Neural progenitor cell (in vitro differentiated cells): ENCODE measurements around the gene TMEM121. TPM values are rescaled to one million over a fixed set of nuclear protein-coding genes. Genes with fewer than 3 reads are reported as not detected.

Source experiments
- DNase-seq: peaks from one replicate; pipeline ENCODE4 v3.0.0-alpha.2; 2016; ENCODE audit warnings: low spot score
- H2AFZ ChIP-seq: fragments of 200-600 bp; sonication (generic); replicated peaks from 2 replicates; pipeline ENCODE4 v1.6.1; 2016; ENCODE audit warnings: antibody characterized with exemption
- H3F3A ChIP-seq: fragments of 200-600 bp; sonication (generic); 2 replicates; pipeline ENCODE4 v1.6.1; 2016; ENCODE audit warnings: antibody characterized with exemption, low read depth
- H3K27ac ChIP-seq: fragments of 200-600 bp; sonication (generic); 2 replicates; pipeline ENCODE4 v1.5.1; 2016; ENCODE audit warnings: mild to moderate bottlenecking
- H3K27me3 ChIP-seq: fragments of 200-600 bp; sonication (generic); 2 replicates; pipeline ENCODE4 v1.6.1; 2016; ENCODE audit warnings: mild to moderate bottlenecking, moderate library complexity
- H3K36me3 ChIP-seq: fragments of 200-600 bp; sonication (generic); 2 replicates; pipeline ENCODE4 v1.5.1; 2016
- H3K4me1 ChIP-seq: fragments of 200-600 bp; sonication (generic); 2 replicates; pipeline ENCODE4 v1.6.1; 2016; ENCODE audit warnings: mixed run types
- H3K4me2 ChIP-seq: fragments of 200-600 bp; sonication (generic); 2 replicates; pipeline ENCODE4 v1.6.1; 2016
- H3K4me3 ChIP-seq: fragments of 200-600 bp; sonication (generic); 2 replicates; pipeline ENCODE4 v1.5.1; 2016
- H3K79me2 ChIP-seq: fragments of 200-600 bp; sonication (generic); 2 replicates; pipeline ENCODE4 v1.6.1; 2016; ENCODE audit warnings: low read depth
- H3K9ac ChIP-seq: fragments of 200-600 bp; sonication (generic); 2 replicates; pipeline ENCODE4 v1.6.1; 2016
- H3K9me3 ChIP-seq: fragments of 200-600 bp; sonication (generic); 2 replicates; pipeline ENCODE4 v1.5.1; 2016; ENCODE audit warnings: low read depth
- H4K20me1 ChIP-seq: fragments of 200-600 bp; sonication (generic); 2 replicates; pipeline ENCODE4 v1.6.1; 2016; ENCODE audit warnings: low read depth
- H3K27ac Mint-ChIP-seq: 3 replicates; pipeline ENCODE4 v1.8.0; 2021; ENCODE audit warnings: mixed read lengths
- H3K27me3 Mint-ChIP-seq: 2 replicates; pipeline ENCODE4 v1.8.0; 2022; ENCODE audit warnings: low read depth, mild to moderate bottlenecking, inconsistent platforms, moderate library complexity, mixed read lengths; ENCODE audit not compliant: insufficient read depth
- H3K36me3 Mint-ChIP-seq: 3 replicates; pipeline ENCODE4 v1.8.0; 2021; ENCODE audit warnings: mixed read lengths
- H3K4me1 Mint-ChIP-seq: 3 replicates; pipeline ENCODE4 v1.8.0; 2021; ENCODE audit warnings: mixed read lengths
- H3K4me3 Mint-ChIP-seq: 3 replicates; pipeline ENCODE4 v1.8.0; 2021; ENCODE audit warnings: mild to moderate bottlenecking, moderate library complexity, mixed read lengths
- H3K9me3 Mint-ChIP-seq: 3 replicates; pipeline ENCODE4 v1.8.0; 2020; ENCODE audit warnings: mixed read lengths
- CTCF ChIP-seq: fragments of 200-600 bp; sonication (generic); IDR thresholded peaks from 2 replicates; pipeline ENCODE4 v1.5.1; 2017; ENCODE audit warnings: antibody characterized with exemption, mild to moderate bottlenecking
- EZH2 ChIP-seq: fragments of 200-600 bp; sonication (generic); IDR thresholded peaks from 2 replicates; pipeline ENCODE4 v1.6.1; 2017; ENCODE audit warnings: antibody characterized with exemption, mild to moderate bottlenecking, moderate library complexity
- EZH2phosphoT487 ChIP-seq: fragments of 200-600 bp; sonication (generic); IDR thresholded peaks from 2 replicates; pipeline ENCODE4 v1.6.1; 2017; ENCODE audit warnings: antibody characterized with exemption
- total RNA-seq: library from RNA; depleted of rRNA; stranded (reverse); fragments of >200 nt; gene quantifications from 2 replicates; pipeline ENCODE4 v1.2.3, GENCODE V29; 2015; ENCODE audit warnings: low replicate concordance

The TMEM121 gene
- total RNA-seq, 1 donor from 2014 or later, result 0.90 TPM

GRCh38 chr14:105529319-105529568, 2.9 kb downstream of the TMEM121 start:
- no peak for TF ChIP-seq EZH2phosphoT487
- no peak for TF ChIP-seq CTCF
- TF ChIP-seq EZH2, result no peak
- DNase-seq, result no peak
- H3K79me2 ChIP-seq, result no peaks in the 10 kb centered on the region
- H3K36me3 ChIP-seq, result no peaks in the 10 kb centered on the region
- H2AFZ ChIP-seq, result no peak overlapping the region
- H3K4me2 ChIP-seq, result no peak overlapping the region
- Mint-ChIP-seq H3K9me3 (no peaks in the 10 kb centered on the region), H3K36me3 (no peaks in the 10 kb centered on the region), H3K4me1 (peaks cover 6% of the 10 kb centered on the region), H3K4me3 (peak overlapping the region; percentile 79), H3K27me3 (peaks cover 6% of the 10 kb centered on the region), H3K27ac (no peak overlapping the region)
- H3K27me3 ChIP-seq, result peaks cover 61% of the 10 kb centered on the region
- H3K9ac ChIP-seq, result no peak overlapping the region
- H4K20me1 ChIP-seq, result no peaks in the 10 kb centered on the region
- H3K4me1 ChIP-seq, result no peaks in the 10 kb centered on the region
- H3F3A ChIP-seq, result no peaks in the 10 kb centered on the region
- no peak overlapping the region for H3K4me3 ChIP-seq
- no peaks in the 10 kb centered on the region for H3K9me3 ChIP-seq
- no peak overlapping the region for H3K27ac ChIP-seq

- no peaks in the 10 kb centered on the region for H3K9me3 Mint-ChIP-seq
- no peak overlapping the region for H3K4me2 ChIP-seq
- H3K4me3 Mint-ChIP-seq, result no peak overlapping the region
- H3K27ac ChIP-seq, result no peak overlapping the region
- no peak overlapping the region for H2AFZ ChIP-seq
- no peaks in the 10 kb centered on the region for H3K4me1 ChIP-seq
- no peak overlapping the region for H3K4me3 ChIP-seq
- no peak for DNase-seq
- TF ChIP-seq CTCF, result no peak
- TF ChIP-seq EZH2phosphoT487, result no peak
- no peak for TF ChIP-seq EZH2
- H3K9ac ChIP-seq, result no peak overlapping the region
- H3F3A ChIP-seq, result no peaks in the 10 kb centered on the region
- H4K20me1 ChIP-seq, result no peaks in the 10 kb centered on the region
- peaks cover 3% of the 10 kb centered on the region for H3K27me3 Mint-ChIP-seq
- H3K79me2 ChIP-seq, result no peaks in the 10 kb centered on the region
- no peaks in the 10 kb centered on the region for H3K9me3 ChIP-seq
- H3K36me3 Mint-ChIP-seq, result no peaks in the 10 kb centered on the region
- peaks cover 61% of the 10 kb centered on the region for H3K27me3 ChIP-seq
- H3K36me3 ChIP-seq, result no peaks in the 10 kb centered on the region
- peaks cover 6% of the 10 kb centered on the region for H3K4me1 Mint-ChIP-seq
- no peak overlapping the region for H3K27ac Mint-ChIP-seq
These were observed 3.3 kb downstream of the TMEM121 start for GRCh38 chr14:105529569-105530284.

GRCh38 chr14:105530285-105531087, 4.1 kb downstream of the TMEM121 start:
- no peaks in the 10 kb centered on the region for H3K9me3 Mint-ChIP-seq
- no peak overlapping the region for H3K27ac Mint-ChIP-seq
- Histone ChIP-seq H3K4me2 (no peak overlapping the region), H3K27ac (no peak overlapping the region), H3K4me1 (no peaks in the 10 kb centered on the region), H4K20me1 (no peaks in the 10 kb centered on the region), H3K79me2 (no peaks in the 10 kb centered on the region), H3K4me3 (no peak overlapping the region), H3F3A (no peaks in the 10 kb centered on the region), H3K9ac (no peak overlapping the region), H3K36me3 (no peaks in the 10 kb centered on the region), H2AFZ (no peak overlapping the region), H3K9me3 (no peaks in the 10 kb centered on the region), H3K27me3 (peaks cover 54% of the 10 kb centered on the region)
- H3K36me3 Mint-ChIP-seq, result no peaks in the 10 kb centered on the region
- TF ChIP-seq EZH2phosphoT487 (no peak), CTCF (no peak), EZH2 (no peak)
- H3K4me3 Mint-ChIP-seq, result no peak overlapping the region
- peaks cover 6% of the 10 kb centered on the region for H3K4me1 Mint-ChIP-seq
- H3K27me3 Mint-ChIP-seq, result peaks cover 6% of the 10 kb centered on the region
- DNase-seq, result no peak
